HepG2 (cell line): Measurements from ENCODE around the gene GPATCH4. TPM values are rescaled to one million over a fixed set of nuclear protein-coding genes. Genes with fewer than 3 reads are reported as not detected.
A peak's percentile ranks its signal among the peaks of the same experiment; 100 is the strongest.

Experiments used
- ATAC-seq: fragments of 200-7000 bp; cut with Tn5 transposase; 3 replicates; pipeline ENCODE4 v1.9.1; 2020; ENCODE audit warnings: mild to moderate bottlenecking, moderate library complexity
- BruUV-seq: library from RNA; stranded (reverse); fragments of 400-500 nt; replicated peaks from 2 replicates; lab custom pipeline; 2021; lab: Mats Ljungman, UMichigan
- CTCF ChIA-PET: fragments of 300-600 bp; formaldehyde crosslinking; extraction: SDS; loops from one replicate; lab custom pipeline; 2021; ENCODE audit warnings: low total read pairs, inconsistent platforms, low intra/inter-chr PET ratio; lab: Yijun Ruan, JAX
- POLR2A ChIA-PET: fragments of 350-600 bp; sonication (Branson Sonifier 250); formaldehyde crosslinking; loops from one replicate; lab custom pipeline; 2020; ENCODE audit warnings: antibody characterized with exemption, inconsistent platforms; lab: Yijun Ruan, JAX
- DNase-seq: peaks from one replicate; pipeline ENCODE4 v3.0.0-alpha.2; 2015; ENCODE audit warnings: low spot score
- FAIRE-seq: peaks from 3 replicates; lab custom pipeline; 2011; peaks lifted over from hg19 to GRCh38; lab: Jason Lieb, UNC
- H2AFZ ChIP-seq: one replicate; pipeline ENCODE4 v1.6.1; 2011; ENCODE audit warnings: low read length, inconsistent platforms
- H3K27ac ChIP-seq: fragments of 300-600 bp; 3 replicates; pipeline ENCODE4 v1.8.0; 2011; ENCODE audit warnings: mixed run types, mild to moderate bottlenecking, mixed read lengths, low read length, inconsistent platforms; ENCODE audit not compliant: insufficient read depth; ENCODE audit errors: extremely low read length
- H3K27me3 ChIP-seq, 2 experiments: fragments of 200-600 bp in 1 of 2; 2 replicates in 1 of 2; 3 replicates in 1 of 2; pipeline versions ENCODE4 v1.6.0 to v1.8.0; 2011; ENCODE audit warnings: low read length in 2 of 2, mild to moderate bottlenecking in 2 of 2, moderate library complexity in 2 of 2, inconsistent platforms in 1 of 2; ENCODE audit not compliant: insufficient read depth in 2 of 2, control insufficient read depth in 1 of 2
- H3K36me3 ChIP-seq, 2 experiments: fragments of 200-600 bp in 1 of 2; replicated peaks in 1 of 2; 2 replicates in 1 of 2; 3 replicates in 1 of 2; pipeline versions ENCODE4 v1.5.1 to v1.8.0; 2011; ENCODE audit warnings: low read length in 2 of 2, inconsistent platforms in 1 of 2; ENCODE audit not compliant: insufficient read depth in 2 of 2, control insufficient read depth in 1 of 2
- H3K4me1 ChIP-seq: 2 replicates; pipeline ENCODE4 v1.5.1; 2012; ENCODE audit warnings: low read length, inconsistent platforms; ENCODE audit not compliant: insufficient read depth
- H3K4me2 ChIP-seq: 2 replicates; pipeline ENCODE4 v1.6.0; 2011; ENCODE audit warnings: low read depth, low read length, inconsistent platforms
- H3K4me3 ChIP-seq, 3 experiments: fragments of 200-600 bp in 1 of 3; sonication (generic), shearing (Covaris generic) in 1 of 3; replicated peaks in 1 of 3; 2 replicates each; pipeline ENCODE4 v1.5.1; 2011 to 2016; ENCODE audit warnings: low read length in 3 of 3, inconsistent platforms in 2 of 3, low read depth in 2 of 3, mild to moderate bottlenecking in 2 of 3, control low read depth in 1 of 3, mixed read lengths in 1 of 3; ENCODE audit not compliant: insufficient read depth in 1 of 3
- H3K79me2 ChIP-seq: one replicate; pipeline ENCODE4 v1.6.1; 2011; ENCODE audit warnings: low read length, inconsistent platforms; ENCODE audit not compliant: insufficient read depth
- H3K9ac ChIP-seq: 2 replicates; pipeline ENCODE4 v1.6.0; 2011; ENCODE audit warnings: mild to moderate bottlenecking, low read depth, low read length, inconsistent platforms; ENCODE audit not compliant: insufficient read depth
- H3K9me3 ChIP-seq: 2 replicates; pipeline ENCODE4 v1.5.1; 2012; ENCODE audit warnings: mild to moderate bottlenecking, low read length
- H4K20me1 ChIP-seq: 2 replicates; pipeline ENCODE4 v1.6.0; 2011; ENCODE audit warnings: inconsistent platforms, mild to moderate bottlenecking, low read length, moderate library complexity; ENCODE audit not compliant: insufficient read depth
- ASH2L ChIP-seq: fragments of 300-600, 200-600 bp; sonication (generic); IDR thresholded peaks from 2 replicates; pipeline ENCODE4 v1.7.0; 2017; ENCODE audit warnings: low read depth, mild to moderate bottlenecking, moderate library complexity, mixed read lengths, low read length; ENCODE audit not compliant: insufficient read length
- CHD2 ChIP-seq: IDR thresholded peaks from 2 replicates; pipeline ENCODE4 v1.6.1; 2011; ENCODE audit warnings: low read depth, low read length, improper control_type of control experiment
- CREB1 ChIP-seq, 2 experiments: fragments of 450-650 bp in 1 of 2; IDR thresholded peaks; 2 replicates each; pipeline ENCODE4 v1.6.1; 2016 to 2017; ENCODE audit warnings: control low read depth in 1 of 2, mild to moderate bottlenecking in 1 of 2, missing compliant biosample characterization in 1 of 2, missing genetic modification characterization in 1 of 2
- ISL2 ChIP-seq: sonication (generic); formaldehyde crosslinking; IDR thresholded peaks from 2 replicates; pipeline ENCODE4 v1.5.0; 2020; ENCODE audit warnings: missing genetic modification reagents
- KLF12 ChIP-seq: sonication (generic); formaldehyde crosslinking; IDR thresholded peaks from 2 replicates; pipeline ENCODE4 v1.4.0; 2020; ENCODE audit warnings: missing genetic modification reagents, borderline replicate concordance
- PAX8 ChIP-seq: sonication (generic); formaldehyde crosslinking; IDR thresholded peaks from 2 replicates; pipeline ENCODE4 v1.8.0; 2022; ENCODE audit warnings: mild to moderate bottlenecking, missing genetic modification reagents, borderline replicate concordance
- YY1 ChIP-seq: IDR thresholded peaks from 2 replicates; pipeline ENCODE4 v1.6.1; 2011; ENCODE audit warnings: low read length, low read depth, moderate library complexity, mild to moderate bottlenecking; ENCODE audit not compliant: insufficient read depth, insufficient replicate concordance
- ZNF260 ChIP-seq: sonication (generic); formaldehyde crosslinking; IDR thresholded peaks from 2 replicates; pipeline ENCODE4 v1.4.0; 2020; ENCODE audit warnings: missing genetic modification reagents, low read depth, mild to moderate bottlenecking, borderline replicate concordance
- ZNF263 ChIP-seq: sonication (generic); formaldehyde crosslinking; IDR thresholded peaks from 2 replicates; pipeline ENCODE4 v1.4.0; 2020; ENCODE audit warnings: missing genetic modification reagents
- ZNF292 ChIP-seq: sonication (generic); formaldehyde crosslinking; IDR thresholded peaks from 2 replicates; pipeline ENCODE4 v1.8.1; 2022; ENCODE audit warnings: mild to moderate bottlenecking, low read depth, missing genetic modification reagents, borderline replicate concordance
- ZNF350 ChIP-seq: sonication (generic); formaldehyde crosslinking; IDR thresholded peaks from 2 replicates; pipeline ENCODE4 v1.4.0; 2020; ENCODE audit warnings: mild to moderate bottlenecking, low read depth, missing genetic modification reagents, borderline replicate concordance
- ZNF550 ChIP-seq: sonication (generic); formaldehyde crosslinking; IDR thresholded peaks from 2 replicates; pipeline ENCODE4 v1.4.0; 2020; ENCODE audit warnings: mild to moderate bottlenecking, missing genetic modification reagents, borderline replicate concordance
- ZNF619 ChIP-seq: sonication (generic); formaldehyde crosslinking; IDR thresholded peaks from 2 replicates; pipeline ENCODE4 v1.4.0; 2020; ENCODE audit warnings: mild to moderate bottlenecking, missing genetic modification reagents
- WGBS: methylation state at CpG from one replicate; pipeline ENCODE4 v1.1.6; 2017; ENCODE audit warnings: low lambda C conversion rate; 5-methylcytosine and 5-hydroxymethylcytosine counted together
- in situ Hi-C: cut with HindIII; loops from 2 replicates; pipeline ENCODE4 v1.10.0; 2017; ENCODE audit warnings: low pct_unique_long_range_greater_than_20kb; ENCODE audit not compliant: extremely low pct_ligation_motif_present
- intact Hi-C: fragments of 100-400 bp; cut with micrococcal nuclease; formaldehyde crosslinking; loops from one replicate; pipeline ENCODE4 v1.10.0; 2022; ENCODE audit not compliant: unreplicated experiment
- polyA plus RNA-seq, 8 experiments: library from polyadenylated mRNA; depleted of rRNA in 3 of 8; stranded (reverse) in 7 of 8; unstranded in 1 of 8; fragments of >200 nt; fragmentation: Illumina TruSeq in 4 of 8; extraction: Trizol in 4 of 8; gene quantifications; 2 replicates each; pipeline versions ENCODE4 v1.2.1 to v1.2.3, GENCODE V29; 2011 to 2016; ENCODE audit warnings: low read depth in 4 of 8, missing spikeins in 1 of 8, mixed read lengths in 1 of 8; ENCODE audit not compliant: insufficient read depth in 1 of 8
- total RNA-seq, 5 experiments: library from RNA; depleted of rRNA; stranded (reverse); fragments of >200 nt; fragmentation: Illumina TruSeq; extraction: Trizol; gene quantifications; 2 replicates each; pipeline ENCODE4 v1.2.3, GENCODE V29; 2016; ENCODE audit warnings: low read depth in 1 of 5
- TF ChIP-seq, protein P1 (sequence below): sonication (generic); formaldehyde crosslinking; IDR thresholded peaks from 2 replicates; pipeline ENCODE4 v1.5.0; 2020; ENCODE audit warnings: mild to moderate bottlenecking, missing genetic modification reagents
- TF ChIP-seq, protein P2 (sequence below), 2 experiments: sonication (generic) in 1 of 2; formaldehyde crosslinking in 1 of 2; IDR thresholded peaks; 2 replicates each; pipeline versions ENCODE4 v1.5.1 to v1.6.1; 2011 to 2020; ENCODE audit warnings: borderline replicate concordance in 1 of 2, low read depth in 1 of 2, low read length in 1 of 2, mild to moderate bottlenecking in 1 of 2, missing genetic modification reagents in 1 of 2, moderate library complexity in 1 of 2
- TF ChIP-seq, protein P3 (sequence below): sonication (generic); formaldehyde crosslinking; IDR thresholded peaks from 2 replicates; pipeline ENCODE4 v1.4.0; 2020; ENCODE audit warnings: missing genetic modification reagents, borderline replicate concordance

GPATCH4 gene
- total and polyA plus RNA-seq, 2 of the 13 experiments (the other 11 are each of a cell fraction or from before 2014, with no cell fraction given) = 19.2 to 37.9 TPM

DNA sequence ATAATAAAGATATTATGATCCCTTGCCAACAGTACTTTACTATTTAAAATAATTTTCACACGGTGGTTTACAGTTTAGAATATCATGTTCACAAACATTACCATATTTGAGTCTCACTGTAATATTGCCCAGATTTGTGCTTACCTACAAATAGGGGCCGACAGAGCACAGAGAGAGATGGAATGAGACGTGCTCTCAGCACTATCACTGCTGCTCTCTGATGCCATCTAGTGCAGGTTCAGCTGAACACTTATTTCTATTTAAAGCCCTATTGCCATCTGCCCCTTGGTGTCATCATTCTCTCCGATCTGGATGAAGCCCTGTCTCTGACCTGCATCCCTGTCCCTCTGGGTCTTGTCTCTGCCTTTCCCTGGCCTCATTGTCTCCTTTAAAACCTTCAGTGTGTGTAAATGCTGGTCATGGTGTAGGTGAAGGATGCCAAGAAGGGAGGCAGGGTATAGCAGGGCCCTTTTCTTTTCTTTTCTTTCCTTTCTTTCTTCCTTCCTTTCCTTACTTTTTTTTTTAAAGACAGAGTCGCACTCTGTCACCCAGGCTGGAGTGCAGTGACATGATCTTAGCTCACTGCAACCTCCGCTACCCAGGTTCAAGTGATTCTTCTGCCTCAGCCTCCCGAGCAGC is 6.9 kb upstream of the GPATCH4 start:
- H3K4me3 ChIP-seq = no peak overlapping the region
- DNase-seq (peak; percentile 70), FAIRE-seq (peak; percentile 79), ATAC-seq (peak; percentile 96)
- peak overlapping the region; percentile 54 for H2AFZ ChIP-seq
- no peaks in the 10 kb centered on the region for H3K36me3 ChIP-seq
- no peaks in the 10 kb centered on the region for H3K79me2 ChIP-seq
- WGBS = 13% methylated on average over 7 of the region's 7 CpGs
- H3K27ac ChIP-seq = no peak overlapping the region
- in situ Hi-C loops = no loop called here
- no peak overlapping the region for H3K4me2 ChIP-seq
- no peaks in the 10 kb centered on the region; a peak in 1 of 5 replicates for H3K27me3 ChIP-seq
- BruUV-seq = no TSS peak
- CTCF ChIA-PET = interaction anchor here (3.5 kb wide), 1 partner anchor 25 kb away, joined by 86 read pairs; no protein-coding TSS in a partner anchor
- POLR2A ChIA-PET = interaction anchor here (0.7 to 1.0 kb wide), 3 partner anchors 15 to 103 kb away, joined by 3 to 4 read pairs (median 3); partner anchors contain the start of gene NAXE
- H3K4me1 ChIP-seq = peaks cover 24% of the 10 kb centered on the region
- H3K9ac ChIP-seq = no peak overlapping the region
- no peaks in the 10 kb centered on the region for H3K9me3 ChIP-seq
- intact Hi-C loops = loop anchor here (1.0 kb wide), 1 partner anchor 24 kb away; no protein-coding TSS in a partner anchor
- no peaks in the 10 kb centered on the region for H4K20me1 ChIP-seq
- TF ChIP-seq, protein P1, sequence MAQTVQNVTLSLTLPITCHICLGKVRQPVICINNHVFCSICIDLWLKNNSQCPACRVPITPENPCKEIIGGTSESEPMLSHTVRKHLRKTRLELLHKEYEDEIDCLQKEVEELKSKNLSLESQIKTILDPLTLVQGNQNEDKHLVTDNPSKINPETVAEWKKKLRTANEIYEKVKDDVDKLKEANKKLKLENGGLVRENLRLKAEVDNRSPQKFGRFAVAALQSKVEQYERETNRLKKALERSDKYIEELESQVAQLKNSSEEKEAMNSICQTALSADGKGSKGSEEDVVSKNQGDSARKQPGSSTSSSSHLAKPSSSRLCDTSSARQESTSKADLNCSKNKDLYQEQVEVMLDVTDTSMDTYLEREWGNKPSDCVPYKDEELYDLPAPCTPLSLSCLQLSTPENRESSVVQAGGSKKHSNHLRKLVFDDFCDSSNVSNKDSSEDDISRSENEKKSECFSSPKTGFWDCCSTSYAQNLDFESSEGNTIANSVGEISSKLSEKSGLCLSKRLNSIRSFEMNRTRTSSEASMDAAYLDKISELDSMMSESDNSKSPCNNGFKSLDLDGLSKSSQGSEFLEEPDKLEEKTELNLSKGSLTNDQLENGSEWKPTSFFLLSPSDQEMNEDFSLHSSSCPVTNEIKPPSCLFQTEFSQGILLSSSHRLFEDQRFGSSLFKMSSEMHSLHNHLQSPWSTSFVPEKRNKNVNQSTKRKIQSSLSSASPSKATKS (CRISPR knock-in tag) = no peak
- no peak for TF ChIP-seq ZNF550
- no peak for TF ChIP-seq ZNF260
- no peak for TF ChIP-seq ZNF263 (CRISPR knock-in tag)
- TF ChIP-seq YY1 = no peak
- no peak for TF ChIP-seq ZNF292
- TF ChIP-seq, protein P2, sequence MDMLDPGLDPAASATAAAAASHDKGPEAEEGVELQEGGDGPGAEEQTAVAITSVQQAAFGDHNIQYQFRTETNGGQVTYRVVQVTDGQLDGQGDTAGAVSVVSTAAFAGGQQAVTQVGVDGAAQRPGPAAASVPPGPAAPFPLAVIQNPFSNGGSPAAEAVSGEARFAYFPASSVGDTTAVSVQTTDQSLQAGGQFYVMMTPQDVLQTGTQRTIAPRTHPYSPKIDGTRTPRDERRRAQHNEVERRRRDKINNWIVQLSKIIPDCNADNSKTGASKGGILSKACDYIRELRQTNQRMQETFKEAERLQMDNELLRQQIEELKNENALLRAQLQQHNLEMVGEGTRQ (IDR thresholded peaks at IDR 0.05; ENCODE audit: low read depth, low read length) = no peak
- TF ChIP-seq, protein P2 (CRISPR knock-in tag; IDR thresholded peaks at IDR 0.05; ENCODE audit: borderline replicate concordance) = no peak
- TF ChIP-seq, protein P3, sequence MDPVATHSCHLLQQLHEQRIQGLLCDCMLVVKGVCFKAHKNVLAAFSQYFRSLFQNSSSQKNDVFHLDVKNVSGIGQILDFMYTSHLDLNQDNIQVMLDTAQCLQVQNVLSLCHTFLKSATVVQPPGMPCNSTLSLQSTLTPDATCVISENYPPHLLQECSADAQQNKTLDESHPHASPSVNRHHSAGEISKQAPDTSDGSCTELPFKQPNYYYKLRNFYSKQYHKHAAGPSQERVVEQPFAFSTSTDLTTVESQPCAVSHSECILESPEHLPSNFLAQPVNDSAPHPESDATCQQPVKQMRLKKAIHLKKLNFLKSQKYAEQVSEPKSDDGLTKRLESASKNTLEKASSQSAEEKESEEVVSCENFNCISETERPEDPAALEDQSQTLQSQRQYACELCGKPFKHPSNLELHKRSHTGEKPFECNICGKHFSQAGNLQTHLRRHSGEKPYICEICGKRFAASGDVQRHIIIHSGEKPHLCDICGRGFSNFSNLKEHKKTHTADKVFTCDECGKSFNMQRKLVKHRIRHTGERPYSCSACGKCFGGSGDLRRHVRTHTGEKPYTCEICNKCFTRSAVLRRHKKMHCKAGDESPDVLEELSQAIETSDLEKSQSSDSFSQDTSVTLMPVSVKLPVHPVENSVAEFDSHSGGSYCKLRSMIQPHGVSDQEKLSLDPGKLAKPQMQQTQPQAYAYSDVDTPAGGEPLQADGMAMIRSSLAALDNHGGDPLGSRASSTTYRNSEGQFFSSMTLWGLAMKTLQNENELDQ (CRISPR knock-in tag) = no peak
- no peak for TF ChIP-seq ZNF350 (CRISPR knock-in tag)
- no peak for TF ChIP-seq CREB1 (IDR thresholded peaks at IDR 0.05)
- TF ChIP-seq CREB1 (CRISPR knock-in tag; IDR thresholded peaks at IDR 0.05) = peak; percentile 37; the same call in 1 of the 2 replicates
- no peak for TF ChIP-seq KLF12 (CRISPR knock-in tag)
- no peak for TF ChIP-seq ASH2L
- TF ChIP-seq CHD2 = no peak
- no peak for TF ChIP-seq ISL2 (CRISPR knock-in tag)
- TF ChIP-seq ZNF619 (CRISPR knock-in tag) = no peak
- TF ChIP-seq PAX8 = no peak
